NCI-H345 treated with DMSO at 0.1 percent for 48 hours (cell line): ENCODE data around the gene DDHD1.

Source experiments
- DNase-seq: peaks from one replicate; lab custom pipeline; 2025; ENCODE audit not compliant: unreplicated experiment; lab: John Stamatoyannopoulos, UW

DDHD1 gene

DNA sequence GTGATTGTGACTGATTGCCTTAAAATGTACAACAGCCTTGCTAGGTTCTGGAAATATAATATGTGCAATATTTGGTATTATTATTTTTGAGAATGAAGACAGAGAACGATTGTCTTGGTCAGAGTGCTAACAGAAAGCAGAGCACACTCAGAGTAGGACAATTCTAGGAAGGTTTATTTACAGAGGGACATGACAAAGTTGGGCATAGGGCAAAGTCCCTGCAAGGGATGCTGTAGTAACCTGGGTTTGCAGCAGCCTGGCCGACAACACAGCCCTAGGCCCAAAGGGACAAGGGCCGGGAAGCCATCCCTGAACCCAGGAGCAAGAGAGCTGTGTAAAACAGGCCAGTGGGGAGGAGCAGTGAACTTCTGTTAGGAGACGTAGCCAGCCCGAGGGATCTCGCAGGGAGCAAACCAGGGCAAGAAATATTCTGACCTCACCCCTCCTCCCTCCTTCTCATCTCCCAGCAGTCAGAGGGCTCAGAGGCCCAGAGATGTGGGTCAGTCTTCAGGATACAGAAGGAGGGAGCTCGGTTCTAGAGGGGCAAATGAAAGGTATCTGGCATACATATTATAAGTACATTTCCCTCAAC, 151.2 kb downstream of the DDHD1 start:
- no peak for DNase-seq

DNA sequence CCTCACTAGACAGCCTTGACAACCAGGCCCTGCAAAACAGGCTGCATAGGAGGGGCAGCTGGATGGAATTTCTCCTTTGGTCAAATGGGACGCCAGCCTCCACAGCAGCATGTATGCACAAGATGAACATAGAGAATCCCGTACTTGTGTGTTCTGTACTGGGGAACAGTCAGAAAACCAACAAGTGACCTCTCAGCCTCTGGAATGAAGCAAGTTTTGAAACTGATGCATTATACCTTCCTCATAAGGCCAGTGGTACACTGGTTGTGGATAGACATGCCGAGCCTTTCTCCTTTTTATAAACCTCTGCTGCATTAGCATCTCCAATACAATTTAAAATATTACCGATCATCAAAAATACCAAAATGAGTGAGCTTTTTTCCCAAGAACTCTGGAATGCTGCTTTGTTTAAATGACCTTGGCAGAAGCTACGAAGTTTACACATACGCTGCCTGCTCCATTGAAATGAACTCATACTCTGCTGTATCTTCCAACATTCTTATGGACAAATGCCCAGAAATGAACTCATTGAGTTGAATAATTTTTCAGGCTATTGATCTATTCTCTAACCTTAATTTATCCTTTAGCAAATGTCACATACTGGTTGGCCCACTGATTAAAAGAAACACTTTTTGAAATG, 154.6 kb downstream of the DDHD1 start:
- no peak for DNase-seq

DNA sequence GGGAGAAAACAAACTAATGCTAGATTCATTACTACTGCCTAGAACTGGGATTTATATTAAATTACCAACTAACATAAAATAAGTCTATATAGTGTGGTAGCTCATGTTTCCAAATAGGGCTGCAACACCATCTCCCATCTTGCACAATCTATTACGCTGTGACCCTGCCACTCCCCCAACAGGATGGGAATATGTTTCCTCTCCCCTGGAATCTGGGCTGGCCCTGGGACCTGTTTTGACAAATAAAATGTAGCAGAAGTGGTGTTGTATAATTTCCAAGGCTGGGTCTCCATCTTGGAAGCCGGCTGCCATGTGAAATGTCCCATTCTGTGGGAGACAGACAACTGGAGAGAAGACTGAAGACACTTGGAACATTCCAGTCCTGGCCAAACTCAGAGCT, 156.6 kb downstream of the DDHD1 start:
- DNase-seq, result no peak

GRCh38 chr14:52995998-52996397, 157.1 kb downstream of the DDHD1 start:
- no peak for DNase-seq

DNA sequence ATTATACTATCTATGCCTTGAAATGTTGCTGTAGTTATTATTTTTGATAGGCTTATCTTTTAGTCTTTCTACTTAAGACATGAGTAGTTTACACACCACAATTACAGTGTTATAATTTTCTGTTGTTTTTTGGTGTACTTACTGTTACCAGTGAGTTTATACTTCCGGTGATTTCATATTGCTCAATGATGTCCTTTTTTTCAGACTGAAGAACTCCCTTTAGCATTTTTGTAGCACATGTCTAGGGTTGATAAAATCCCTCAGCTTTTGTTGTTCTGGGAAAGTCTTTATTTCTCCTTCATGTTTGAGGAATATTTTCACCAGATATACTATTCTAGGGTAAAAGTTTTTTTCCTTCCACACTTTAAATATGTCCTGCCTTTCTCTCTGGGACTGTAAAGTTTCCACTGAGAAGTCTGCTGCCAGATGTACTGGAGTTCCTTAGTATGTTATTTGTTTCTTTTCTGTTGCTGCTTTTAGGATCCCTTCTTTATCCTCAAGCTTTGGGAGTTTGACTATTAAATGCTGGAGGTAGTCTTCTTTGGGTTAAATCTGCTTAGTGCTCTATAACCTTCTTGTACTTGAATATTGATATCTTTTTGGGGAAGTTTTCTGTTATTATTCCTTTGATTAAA, 160.8 kb downstream of the DDHD1 start:
- DNase-seq, result no peak

DNA sequence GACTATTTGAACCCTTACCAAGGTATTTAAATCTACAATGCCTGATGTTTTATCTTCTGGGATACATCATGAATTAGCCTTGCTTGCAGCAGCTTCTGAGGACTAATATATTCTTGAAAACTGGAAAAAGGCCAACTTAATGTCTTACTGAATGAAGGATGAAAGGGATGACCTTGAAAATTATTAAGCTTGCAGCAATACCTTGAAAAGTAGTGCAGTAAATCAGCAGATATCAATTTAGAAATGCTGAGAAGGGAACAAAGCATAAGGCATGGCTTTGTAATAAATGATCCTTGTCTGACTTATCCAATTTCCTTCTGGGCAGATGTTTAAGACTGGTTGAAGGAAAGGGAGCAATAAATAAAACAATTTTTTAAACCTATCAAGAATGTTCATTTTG, 165.0 kb downstream of the DDHD1 start:
- DNase-seq, result no peak

DNA sequence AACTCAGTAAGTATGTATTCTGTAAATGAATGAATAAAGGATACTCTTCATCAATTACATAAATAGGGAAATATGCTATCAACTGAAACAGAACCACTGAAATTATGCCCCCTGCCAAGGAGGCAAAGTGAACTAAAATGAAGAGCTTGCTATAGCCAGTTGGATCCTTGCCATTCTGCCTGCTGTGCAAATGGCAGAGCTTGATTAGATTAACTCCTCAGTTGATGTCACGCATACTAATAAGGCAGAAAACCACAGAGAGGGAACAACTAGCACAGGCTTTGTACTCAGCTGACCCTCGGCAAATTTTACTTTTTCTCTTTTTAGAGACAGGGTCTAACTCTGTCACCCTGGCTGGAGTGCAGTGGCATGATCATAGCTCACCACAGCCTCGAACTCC, 165.6 kb downstream of the DDHD1 start:
- no peak for DNase-seq

GRCh38 chr14:52987042-52987441, 166.1 kb downstream of the DDHD1 start:
- no peak for DNase-seq
